AG04450 (cell line): ENCODE measurements around the gene LRRC75A. TPM values are rescaled to one million over a fixed set of nuclear protein-coding genes. Genes with fewer than 3 reads are reported as not detected.

ENCODE experiments used
- CTCF ChIA-PET: fragments of 300-600, 350-600 bp; formaldehyde crosslinking; extraction: SDS; loops from one replicate; lab custom pipeline; 2022; ENCODE audit warnings: antibody characterized with exemption, inconsistent platforms; lab: Charles Lee
- POLR2A ChIA-PET: fragments of 350-600 bp; formaldehyde crosslinking; extraction: SDS; loops from one replicate; lab custom pipeline; 2021; ENCODE audit warnings: antibody characterized with exemption, inconsistent platforms; lab: Yijun Ruan, JAX
- DNase-seq: peaks from one replicate; pipeline ENCODE4 v3.0.0-alpha.2; 2011; ENCODE audit warnings: low read depth, low spot score
- H3K27ac ChIP-seq: one replicate; pipeline ENCODE4 v1.5.1; 2012; ENCODE audit warnings: low read depth, low read length, control low read depth
- H3K27me3 ChIP-seq: one replicate; pipeline ENCODE4 v1.6.0; 2012; ENCODE audit warnings: low read length; ENCODE audit not compliant: control insufficient read depth, insufficient read depth
- H3K4me3 ChIP-seq: 2 replicates; pipeline ENCODE4 v1.5.1; 2011; ENCODE audit warnings: mild to moderate bottlenecking, low read depth, low read length, control low read depth
- H3K9me3 ChIP-seq: 2 replicates; pipeline ENCODE4 v1.5.1; 2012; ENCODE audit warnings: low read length; ENCODE audit not compliant: control insufficient read depth, insufficient read depth
- polyA plus RNA-seq: library from polyadenylated mRNA; depleted of rRNA; stranded (reverse); fragments of >200 nt; gene quantifications from 2 replicates; pipeline ENCODE4 v1.2.3, GENCODE V29; 2011
- TF ChIP-seq, protein P1 (sequence below): IDR thresholded peaks from 2 replicates; pipeline ENCODE4 v1.5.1; 2011; ENCODE audit warnings: low read depth, low read length, control low read depth, inconsistent platforms

The LRRC75A gene
- polyA plus RNA-seq, 1 experiment = 1.2 TPM

DNA sequence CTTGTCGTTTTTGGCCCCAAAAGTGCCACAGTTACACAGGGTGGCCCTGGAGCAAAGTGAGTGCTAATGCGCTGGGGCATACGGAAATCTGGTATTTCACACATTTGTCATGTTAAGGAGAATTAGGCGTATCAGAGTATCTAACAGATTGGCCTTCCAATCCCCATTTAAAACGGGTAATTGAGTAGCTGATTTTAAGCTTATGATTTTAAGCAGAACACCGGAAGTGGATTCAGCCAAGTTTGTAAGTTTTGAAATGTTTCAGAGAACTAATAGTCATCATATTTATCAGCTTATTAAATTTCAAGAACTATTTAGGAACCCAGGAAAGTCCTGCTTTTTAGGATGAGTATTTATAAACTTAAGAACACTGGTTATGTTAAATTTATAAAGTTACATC is 19.5 kb downstream of the LRRC75A start:
- H3K27ac ChIP-seq = no peak overlapping the region
- DNase-seq = no peak
- no peak overlapping the region for H3K4me3 ChIP-seq
- POLR2A ChIA-PET = interaction anchor here (0.6 kb wide), 1 partner anchor 59 kb away, joined by 8 read pairs; no protein-coding TSS in a partner anchor
- H3K9me3 ChIP-seq = no peaks in the 10 kb centered on the region; the same call in 1 of the 2 replicates
- CTCF ChIA-PET = no interaction called here
- H3K27me3 ChIP-seq = no peaks in the 10 kb centered on the region
- TF ChIP-seq, protein P1, sequence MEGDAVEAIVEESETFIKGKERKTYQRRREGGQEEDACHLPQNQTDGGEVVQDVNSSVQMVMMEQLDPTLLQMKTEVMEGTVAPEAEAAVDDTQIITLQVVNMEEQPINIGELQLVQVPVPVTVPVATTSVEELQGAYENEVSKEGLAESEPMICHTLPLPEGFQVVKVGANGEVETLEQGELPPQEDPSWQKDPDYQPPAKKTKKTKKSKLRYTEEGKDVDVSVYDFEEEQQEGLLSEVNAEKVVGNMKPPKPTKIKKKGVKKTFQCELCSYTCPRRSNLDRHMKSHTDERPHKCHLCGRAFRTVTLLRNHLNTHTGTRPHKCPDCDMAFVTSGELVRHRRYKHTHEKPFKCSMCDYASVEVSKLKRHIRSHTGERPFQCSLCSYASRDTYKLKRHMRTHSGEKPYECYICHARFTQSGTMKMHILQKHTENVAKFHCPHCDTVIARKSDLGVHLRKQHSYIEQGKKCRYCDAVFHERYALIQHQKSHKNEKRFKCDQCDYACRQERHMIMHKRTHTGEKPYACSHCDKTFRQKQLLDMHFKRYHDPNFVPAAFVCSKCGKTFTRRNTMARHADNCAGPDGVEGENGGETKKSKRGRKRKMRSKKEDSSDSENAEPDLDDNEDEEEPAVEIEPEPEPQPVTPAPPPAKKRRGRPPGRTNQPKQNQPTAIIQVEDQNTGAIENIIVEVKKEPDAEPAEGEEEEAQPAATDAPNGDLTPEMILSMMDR = no peak

GRCh38 chr17:16471295-16471694 is 20.7 kb downstream of the LRRC75A start:
- TF ChIP-seq, protein P1 = no peak
- Histone ChIP-seq H3K27ac (no peak overlapping the region), H3K27me3 (no peaks in the 10 kb centered on the region), H3K4me3 (no peak overlapping the region), H3K9me3 (no peaks in the 10 kb centered on the region; the same call in 1 of the 2 replicates)
- DNase-seq = no peak
- ChIA-PET POLR2A (no interaction called here), CTCF (interaction anchor here (0.7 kb wide), 1 partner anchor 18 kb away, joined by 3 read pairs; no protein-coding TSS in a partner anchor)

GRCh38 chr17:16470265-16470664 is 21.7 kb downstream of the LRRC75A start:
- CTCF ChIA-PET = no interaction called here
- POLR2A ChIA-PET = no interaction called here
- no peak for DNase-seq
- TF ChIP-seq, protein P1 = no peak
- Histone ChIP-seq H3K9me3 (no peaks in the 10 kb centered on the region; the same call in 1 of the 2 replicates), H3K27ac (no peak overlapping the region), H3K27me3 (no peaks in the 10 kb centered on the region), H3K4me3 (no peak overlapping the region)

DNA sequence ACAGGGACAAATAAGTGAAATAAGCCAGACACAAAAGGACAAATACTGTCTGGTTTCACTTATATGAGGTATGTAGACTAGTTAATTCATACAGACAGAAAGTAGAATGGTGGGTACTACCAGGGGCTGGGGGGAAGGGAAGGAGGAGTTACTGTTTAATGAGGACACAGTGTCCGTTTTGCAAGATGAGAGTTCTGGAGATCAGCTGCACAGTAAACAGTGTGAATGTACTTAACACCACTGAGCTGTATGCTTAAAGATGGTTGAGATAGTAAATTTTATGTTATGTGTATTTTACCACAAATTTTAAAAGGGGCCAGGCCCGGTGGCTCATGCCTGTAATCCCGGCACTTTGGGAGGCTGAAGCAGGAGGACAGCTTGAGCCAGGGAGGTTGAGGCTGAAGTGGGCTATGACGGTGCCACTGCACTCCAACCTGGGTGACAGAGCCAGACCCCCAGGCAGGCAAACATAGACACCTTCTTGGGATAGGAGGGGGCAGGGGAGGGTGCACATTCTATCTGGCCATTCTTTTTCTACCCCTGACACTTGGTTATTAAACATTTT is 23.5 kb downstream of the LRRC75A start:
- ChIA-PET CTCF (interaction anchor here (1.5 kb wide), 1 partner anchor 15 kb away, joined by 5 read pairs; no protein-coding TSS in a partner anchor), POLR2A (no interaction called here)
- no peak for DNase-seq
- H3K9me3 ChIP-seq = no peaks in the 10 kb centered on the region; the same call in 1 of the 2 replicates
- no peak overlapping the region for H3K27ac ChIP-seq
- no peak overlapping the region for H3K4me3 ChIP-seq
- TF ChIP-seq, protein P1 = no peak
- no peaks in the 10 kb centered on the region for H3K27me3 ChIP-seq

DNA sequence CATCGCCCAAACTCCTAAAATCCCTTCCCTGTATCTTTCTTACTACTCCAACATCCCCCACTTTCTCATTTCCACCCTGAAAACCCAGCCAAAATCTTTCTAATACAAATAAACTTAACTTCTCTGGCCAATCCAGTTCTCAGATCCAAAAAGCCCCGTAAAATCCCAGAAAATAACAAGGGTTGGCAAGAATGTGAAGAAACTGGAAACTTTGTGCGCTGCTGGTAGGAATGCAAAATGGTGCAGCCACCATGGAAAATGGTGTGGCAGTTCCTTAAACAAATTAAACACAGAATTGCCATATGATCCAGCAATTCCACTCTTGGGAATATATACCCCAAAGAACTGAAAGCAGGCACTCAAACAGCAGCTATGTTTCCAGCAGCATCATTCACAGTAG is 24.1 kb downstream of the LRRC75A start:
- POLR2A ChIA-PET = no interaction called here
- no peaks in the 10 kb centered on the region for H3K27me3 ChIP-seq

More for the DNA sequence above, 24.1 kb downstream of the LRRC75A start:
- H3K9me3 ChIP-seq = no peaks in the 10 kb centered on the region
- no peak for DNase-seq
- no peak overlapping the region for H3K27ac ChIP-seq
- TF ChIP-seq, protein P1 = peak; percentile 34
- CTCF ChIA-PET = interaction anchor here (1.5 kb wide), 1 partner anchor 15 kb away, joined by 5 read pairs; no protein-coding TSS in a partner anchor
- H3K4me3 ChIP-seq = no peak overlapping the region
